NAMALWA (cell line): ENCODE results near the gene CCDC85A.
"Not testable (repeated sequence)": the region's sequence is repeated elsewhere in the genome, so short reads cannot be mapped to it uniquely, and the experiment has no call there.

Experiments
- DNase-seq: peaks from one replicate; pipeline ENCODE4 v3.0.0-alpha.2; 2015; ENCODE audit warnings: low spot score

CCDC85A gene

DNA sequence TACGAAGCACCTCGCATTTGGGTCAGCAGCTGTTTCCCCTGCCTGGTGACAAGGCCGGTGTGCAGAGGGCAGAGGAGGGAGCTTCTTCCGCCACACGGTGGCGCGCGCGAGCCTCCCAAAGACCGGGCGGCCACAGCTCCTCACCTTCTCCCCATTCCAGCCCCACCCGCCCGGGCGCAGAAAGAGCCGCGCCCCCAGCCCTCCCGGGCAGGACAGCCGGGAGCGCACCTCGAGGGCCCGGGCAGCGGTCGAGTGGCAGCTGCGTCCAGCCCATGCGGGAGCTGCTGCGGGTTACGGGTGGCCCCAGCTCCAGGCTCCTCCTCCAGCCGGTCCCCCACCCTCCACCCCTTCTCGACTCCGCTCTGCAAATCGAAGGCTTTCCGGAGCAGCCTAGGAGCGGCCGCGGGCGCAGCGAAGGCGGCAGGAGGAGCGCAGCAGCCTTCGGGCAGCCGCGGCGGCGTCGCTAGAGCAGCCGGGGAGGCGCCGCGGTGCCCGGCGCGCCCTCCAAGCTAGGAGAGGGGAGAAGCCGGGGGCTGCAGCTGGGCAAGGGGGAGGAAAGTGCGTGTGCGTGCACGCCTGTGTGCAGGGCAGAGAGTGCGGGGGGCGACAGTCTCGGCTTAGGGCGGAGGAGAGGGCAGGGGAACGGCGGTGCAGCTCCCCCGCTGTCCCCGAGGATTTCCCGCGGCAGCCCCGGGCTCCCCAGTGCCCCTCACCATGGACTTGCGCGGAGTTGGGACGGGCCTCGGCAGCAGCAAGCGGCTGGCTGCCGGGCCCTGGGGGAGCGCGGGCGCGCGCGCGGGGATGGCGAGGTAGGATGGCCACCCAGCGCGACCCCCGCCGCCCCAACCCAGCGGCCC lies at the start of gene CCDC85A:
Gene CCDC85A (plus strand): TSS at position 348 of the 857 bp plus-strand sequence. CDS start 635 bp downstream, outside the sequence.
- DNase-seq, result peak; percentile 83

DNA sequence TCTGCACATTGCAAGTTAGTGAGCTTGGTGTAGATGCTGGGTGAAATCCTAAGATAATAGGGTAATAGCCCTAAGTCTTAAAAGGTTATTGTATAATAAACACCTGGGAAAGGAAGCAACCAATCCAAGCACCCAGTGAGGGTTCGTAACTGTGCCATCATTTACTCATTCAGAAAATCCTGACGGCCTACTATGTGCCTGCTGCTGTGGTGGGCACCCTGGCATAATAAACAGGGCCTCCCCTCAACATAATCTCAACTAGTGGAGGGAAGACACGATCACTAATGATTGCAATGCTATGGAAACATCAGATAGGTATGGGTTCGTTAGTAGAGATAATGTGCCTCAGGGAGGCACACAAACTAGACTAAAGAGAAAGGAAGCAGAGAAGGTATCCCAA lies 48.9 kb upstream of the CCDC85A start:
- DNase-seq, result no peak

DNA sequence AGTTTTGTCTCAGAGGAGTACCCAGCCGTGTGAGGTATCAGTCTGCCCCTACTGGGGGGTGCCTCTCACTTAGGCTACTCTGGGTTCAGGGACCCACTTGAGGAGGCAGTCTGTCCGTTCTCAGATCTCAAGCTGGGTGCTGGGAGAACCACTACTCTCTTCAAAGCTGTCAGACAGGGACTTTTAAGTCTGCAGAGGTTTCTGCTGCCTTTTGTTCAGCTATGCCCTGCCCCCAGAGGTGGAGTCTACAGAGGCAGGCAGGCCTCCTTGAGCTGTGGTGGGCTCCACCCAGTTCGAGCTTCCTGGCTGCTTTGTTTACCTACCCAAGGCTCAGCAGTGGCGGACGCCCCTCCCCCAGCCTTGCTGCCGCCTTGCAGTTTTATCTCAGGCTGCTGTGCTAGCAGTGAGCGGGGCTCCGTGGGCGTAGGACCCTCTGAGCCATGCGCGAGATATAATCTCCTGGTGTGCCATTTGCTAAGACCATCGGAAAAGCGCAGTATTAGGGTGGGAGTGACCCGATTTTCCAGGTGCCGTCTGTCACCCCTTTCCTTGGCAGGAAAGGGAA lies 41.2 kb upstream of the CCDC85A start:
- not testable (repeated sequence) for DNase-seq

DNA sequence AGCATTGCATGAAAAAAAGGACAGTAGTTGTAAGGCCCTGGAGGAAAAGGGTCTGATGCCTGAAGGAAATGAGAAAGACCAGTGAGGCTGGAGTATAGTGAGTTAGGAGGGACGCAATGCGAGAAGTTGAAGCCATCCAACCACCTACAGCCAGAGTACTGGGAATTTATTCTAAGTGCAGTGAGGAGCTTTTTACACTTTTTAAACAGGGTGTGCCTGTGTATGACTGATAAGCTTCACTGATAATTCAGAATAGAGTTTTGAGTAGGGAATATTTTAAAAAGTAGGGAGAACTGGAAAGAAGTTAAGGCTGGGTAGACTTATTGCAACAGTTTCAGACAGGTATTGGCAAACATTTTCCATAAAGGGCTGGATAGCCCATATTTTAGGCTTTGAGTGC lies 35.9 kb upstream of the CCDC85A start:
- no peak for DNase-seq

DNA sequence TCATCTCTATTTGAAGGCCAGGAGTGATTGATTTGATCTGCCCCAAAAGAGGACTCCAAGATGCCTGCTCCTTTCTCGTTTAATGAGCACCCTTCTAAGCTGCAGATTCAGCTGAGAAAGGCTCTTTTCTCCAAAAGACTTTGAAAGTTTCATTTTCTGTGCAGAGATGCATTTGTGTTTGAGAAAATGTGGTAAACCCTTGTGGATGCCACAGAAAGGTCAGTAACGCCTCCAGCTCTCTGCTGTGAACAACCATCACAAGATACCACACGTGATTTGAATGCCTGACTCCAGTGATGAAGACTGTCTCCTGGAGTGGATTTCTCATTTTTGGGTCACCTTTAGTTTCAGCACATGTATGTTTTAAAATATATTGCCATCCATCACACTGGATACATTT lies 35.0 kb upstream of the CCDC85A start:
- DNase-seq, result no peak

DNA sequence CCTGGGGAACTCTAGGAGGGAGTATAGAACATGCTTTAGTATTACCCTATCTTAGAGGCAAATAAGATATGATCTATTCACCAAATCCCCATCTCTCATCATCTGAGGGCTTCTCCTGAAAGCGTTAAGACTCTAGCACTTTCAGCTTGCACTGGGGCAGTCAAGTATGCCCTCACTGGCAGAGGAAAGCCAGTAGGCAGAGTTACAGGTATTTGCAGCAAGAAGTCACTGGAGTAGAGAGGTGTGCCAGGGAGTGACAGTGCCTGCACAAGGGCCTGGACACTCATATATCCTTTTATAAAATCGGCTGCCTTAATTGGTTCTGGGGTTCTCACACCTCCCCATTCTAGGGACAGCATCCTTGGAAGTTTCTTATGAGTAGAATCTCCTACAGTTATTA lies 31.9 kb upstream of the CCDC85A start:
- DNase-seq, result no peak

DNA sequence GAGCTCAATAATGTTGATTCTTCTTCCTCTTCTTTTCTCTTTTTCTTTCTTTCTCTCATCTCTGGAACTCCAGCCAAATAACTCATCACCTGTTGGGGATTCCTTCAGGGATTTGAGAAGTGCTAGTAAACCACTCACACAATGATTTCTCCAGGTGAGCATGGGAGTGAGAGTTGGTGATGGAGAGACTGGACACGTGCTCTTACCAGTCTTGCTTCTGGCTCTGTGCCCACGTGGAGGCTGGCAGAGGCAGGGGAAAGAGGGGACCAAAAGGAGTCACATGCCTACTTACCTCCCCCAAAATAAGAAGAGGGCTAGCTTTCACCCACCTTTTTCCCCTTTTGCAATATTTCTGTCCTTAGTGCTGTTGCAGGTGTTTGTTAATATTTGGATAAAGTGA lies 28.6 kb upstream of the CCDC85A start:
- no peak for DNase-seq

DNA sequence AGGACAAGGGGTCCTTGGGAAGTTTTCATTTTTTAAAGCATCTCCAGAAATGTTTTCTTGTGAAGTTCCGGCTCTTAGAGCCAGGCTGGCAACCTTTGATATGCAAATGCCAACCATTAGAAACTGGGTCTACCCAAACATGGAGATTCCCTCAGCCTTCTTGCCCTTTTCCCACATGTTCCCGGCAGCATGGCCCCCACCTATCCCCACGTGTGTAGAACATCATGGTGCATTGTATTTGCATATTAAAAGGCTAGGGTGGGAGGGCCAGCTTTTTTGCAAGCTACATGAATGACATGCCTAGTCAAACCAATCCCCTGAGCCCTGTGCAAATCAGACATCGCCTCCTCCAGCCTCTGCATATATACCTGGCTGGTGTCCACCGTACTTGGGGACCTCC lies 23.9 kb upstream of the CCDC85A start:
- DNase-seq, result not testable (repeated sequence)

DNA sequence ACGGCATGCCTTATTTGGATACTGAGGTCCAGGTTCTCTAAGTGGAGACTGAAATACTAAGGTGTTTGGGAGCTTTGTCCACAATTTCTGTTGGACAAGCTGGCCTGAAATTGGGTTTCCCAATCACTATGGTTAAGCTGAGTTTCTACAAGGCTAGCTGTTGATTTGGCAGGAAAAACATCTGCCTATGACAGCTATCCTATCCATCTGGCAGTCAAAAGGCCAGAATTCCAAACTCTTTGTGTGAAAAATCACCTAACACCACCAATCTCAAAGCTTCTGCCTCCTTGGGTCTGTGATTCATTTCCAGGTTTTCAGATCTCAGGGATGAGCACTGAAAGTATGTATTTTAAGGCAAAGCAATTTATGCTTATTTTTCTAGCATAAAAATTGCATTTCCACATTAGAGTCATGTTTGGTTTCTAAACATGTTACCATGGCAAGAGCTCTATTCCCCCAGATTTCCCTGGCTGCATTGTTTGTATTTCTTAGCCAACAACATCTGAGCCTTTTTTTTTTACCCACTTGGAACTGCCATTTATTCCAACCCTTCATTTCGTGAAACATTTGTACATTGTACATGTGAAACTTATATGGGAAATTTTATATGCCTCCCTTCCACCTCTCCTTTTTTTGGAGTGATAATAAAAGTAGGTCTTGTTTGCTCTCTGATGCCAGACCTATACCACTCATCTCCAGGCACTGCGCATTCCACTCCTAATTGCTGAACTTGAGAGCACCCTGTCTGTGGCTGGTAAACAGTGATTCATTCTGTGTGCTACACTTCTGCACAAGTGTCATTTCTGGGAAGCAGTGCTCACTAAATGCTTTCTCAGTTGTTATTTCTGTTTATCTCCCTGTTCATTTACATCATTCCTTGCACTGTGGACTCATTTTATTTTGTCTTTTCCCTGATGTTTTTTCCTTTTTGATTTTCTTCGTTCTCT lies 15.9 kb upstream of the CCDC85A start:
- no peak for DNase-seq

DNA sequence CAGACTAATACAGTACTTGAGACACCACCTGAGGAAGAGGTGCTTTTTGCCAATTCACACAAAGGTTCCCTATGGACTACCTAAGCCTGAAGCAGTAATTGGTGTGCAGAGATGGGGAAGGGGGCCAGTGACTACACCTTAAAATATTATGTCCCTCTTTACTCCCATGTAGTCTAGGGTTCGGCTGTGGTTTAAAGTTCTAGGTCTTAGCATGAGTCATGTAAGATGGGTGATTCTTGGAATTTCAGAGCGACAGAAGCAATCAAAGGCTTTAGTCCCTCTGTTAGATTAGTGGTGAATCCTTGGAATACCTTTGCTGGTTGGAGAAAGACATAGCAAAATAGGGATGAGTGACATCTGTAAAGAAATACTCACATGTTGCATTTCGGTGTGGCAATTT lies 14.3 kb upstream of the CCDC85A start:
- no peak for DNase-seq

DNA sequence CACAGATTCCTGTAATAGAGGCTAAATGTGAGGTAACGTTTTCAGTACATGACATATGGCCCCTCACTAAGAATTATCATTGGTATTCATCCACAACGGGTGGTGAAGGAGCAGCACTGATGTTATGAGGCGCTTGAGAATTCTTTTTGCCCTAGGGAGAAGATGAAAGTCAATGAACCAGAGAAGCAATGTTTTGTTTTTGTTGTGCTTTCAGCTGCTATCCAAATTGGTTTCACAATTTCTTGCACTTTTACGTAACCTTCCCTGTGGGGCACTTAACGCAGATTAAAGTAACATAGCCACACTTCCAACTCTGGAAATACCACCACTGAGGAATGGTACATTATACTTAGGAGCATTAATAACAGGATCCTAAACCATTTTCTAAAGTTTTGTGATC lies 13.3 kb upstream of the CCDC85A start:
- no peak for DNase-seq

DNA sequence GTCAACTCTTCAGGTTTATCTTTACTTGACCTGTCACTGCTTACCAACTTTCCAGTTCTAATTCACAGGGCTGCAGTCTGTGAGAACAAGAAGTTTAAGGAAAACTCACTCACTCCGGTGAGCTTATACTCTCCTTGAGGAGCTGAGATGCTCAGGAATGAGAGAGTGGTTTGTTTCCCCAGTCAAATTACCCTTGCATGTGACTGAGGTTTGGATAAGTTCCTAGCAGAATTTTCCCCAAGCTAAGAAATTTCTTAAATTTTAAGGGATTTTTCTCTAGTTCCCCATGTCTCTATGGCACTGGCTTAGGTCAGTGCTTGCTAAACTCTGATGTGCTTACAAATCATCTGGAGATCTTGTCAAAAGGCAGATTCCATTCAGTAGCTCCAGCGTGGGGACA lies 12.8 kb upstream of the CCDC85A start:
- DNase-seq, result no peak

DNA sequence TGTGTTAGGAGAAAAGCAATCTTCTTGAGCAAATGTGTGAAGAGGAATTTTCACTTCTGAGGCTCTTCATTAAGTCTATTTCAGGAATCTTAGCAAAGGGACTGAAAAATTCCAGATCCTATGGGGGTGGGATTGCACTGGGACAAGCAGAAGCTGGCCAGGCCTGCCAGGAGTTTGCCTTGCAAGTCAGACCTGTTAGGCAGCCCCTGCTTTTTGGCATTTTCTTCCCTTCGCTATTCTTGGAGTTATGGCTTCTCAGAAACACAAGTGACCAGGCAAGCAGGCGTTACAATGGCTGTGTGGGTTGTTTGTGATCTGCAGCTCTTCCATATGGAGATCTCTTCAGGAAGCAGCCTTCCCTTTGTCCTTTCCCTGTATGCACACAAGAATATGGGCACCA lies 8.0 kb upstream of the CCDC85A start:
- no peak for DNase-seq

DNA sequence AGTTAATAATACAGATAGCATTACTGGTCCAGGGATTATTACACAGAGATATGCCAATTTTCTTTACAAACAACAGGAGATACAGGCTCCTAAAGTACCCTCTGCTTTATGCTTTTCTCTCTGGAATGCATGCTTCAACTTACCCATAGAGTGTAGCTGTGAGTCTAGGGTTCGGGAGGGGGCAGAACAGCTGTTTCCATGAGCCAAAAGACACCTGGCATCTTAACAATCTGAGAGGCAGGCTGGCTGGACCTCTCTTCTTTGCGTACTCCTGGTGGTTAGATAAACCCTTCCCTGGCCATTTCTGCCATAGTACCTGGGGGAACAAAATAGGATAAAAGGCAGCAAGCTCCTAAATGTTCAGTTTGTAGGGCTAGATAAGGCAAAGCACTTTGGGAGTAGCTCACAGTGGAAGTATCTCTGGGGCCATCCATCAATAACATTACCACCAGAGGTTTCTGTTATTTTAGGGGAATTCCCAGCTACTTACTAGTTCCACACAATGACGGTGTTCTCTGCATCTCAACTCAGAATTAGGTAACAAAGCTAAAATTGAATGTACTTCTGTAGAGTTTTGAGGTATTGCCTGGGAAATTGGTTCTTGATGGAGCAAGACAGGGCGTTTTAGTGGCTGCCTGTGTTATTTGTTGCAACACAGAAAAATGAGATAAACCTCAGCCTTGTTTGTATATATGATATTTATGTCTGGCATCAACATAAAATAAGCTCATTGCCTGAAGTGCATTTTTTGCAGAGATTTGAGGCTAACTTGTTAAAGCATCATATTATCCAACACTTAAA lies 6.2 kb upstream of the CCDC85A start:
- no peak for DNase-seq

DNA sequence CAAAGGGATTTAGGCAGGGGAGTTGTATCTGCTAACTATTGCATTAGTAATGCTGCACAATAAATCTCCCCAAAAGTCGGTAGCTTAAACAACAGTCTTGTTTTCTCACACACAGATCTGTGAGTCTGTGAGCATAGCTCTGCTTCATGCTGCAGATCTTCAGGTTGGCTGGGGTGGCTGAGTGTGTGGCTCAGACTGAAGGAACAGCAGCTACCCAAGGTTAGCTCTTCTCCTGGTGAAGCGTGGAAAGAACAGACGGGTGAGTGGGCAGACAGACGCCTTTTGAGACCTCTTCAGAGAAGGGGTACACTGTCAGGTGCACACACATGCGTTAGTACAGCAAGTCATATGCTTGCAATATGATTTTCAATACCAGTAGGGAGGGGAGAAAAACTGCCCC lies 3.9 kb upstream of the CCDC85A start:
- DNase-seq, result no peak

DNA sequence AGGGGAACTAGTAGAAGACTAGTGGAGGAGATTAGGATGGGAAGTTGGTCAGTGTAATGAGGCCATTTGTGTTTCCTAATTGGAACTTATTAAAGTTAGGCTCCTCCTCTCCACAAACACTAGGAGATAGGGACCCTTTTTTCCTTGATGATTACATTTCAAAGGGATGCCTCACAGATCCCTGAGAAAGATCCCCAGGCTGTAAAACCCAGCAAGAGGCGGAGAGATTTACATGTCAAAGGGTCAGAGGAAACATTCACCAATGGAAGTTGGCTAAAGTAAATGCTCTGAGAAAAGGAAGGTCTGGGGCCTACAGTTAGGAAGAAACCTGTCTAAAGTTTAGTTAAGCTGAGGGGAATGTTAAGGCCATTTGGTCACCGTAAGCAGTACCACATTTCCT lies 1.4 kb upstream of the CCDC85A start:
- no peak for DNase-seq

DNA sequence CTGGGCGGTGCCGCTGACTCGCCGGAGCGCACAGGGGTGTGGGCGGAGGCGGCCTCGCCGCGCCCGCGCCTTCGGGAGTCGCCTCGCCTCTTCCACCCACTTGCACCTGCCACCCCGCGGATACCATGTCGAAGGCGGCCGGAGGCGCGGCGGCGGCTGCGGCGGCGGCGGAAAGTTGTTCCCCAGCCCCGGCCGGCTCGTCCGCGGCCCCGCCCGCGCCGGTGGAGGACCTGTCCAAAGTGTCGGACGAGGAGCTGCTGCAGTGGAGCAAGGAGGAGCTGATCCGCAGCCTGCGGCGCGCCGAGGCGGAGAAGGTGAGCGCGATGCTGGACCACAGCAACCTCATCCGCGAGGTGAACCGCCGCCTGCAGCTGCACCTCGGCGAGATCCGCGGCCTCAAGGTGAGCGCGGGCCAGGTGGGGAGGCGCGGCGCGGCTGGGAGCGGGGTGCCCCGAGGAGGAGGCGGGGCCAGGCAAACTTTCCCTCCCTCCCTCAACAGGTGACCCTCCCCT lies 766 bp downstream of the CCDC85A start:
- peak; percentile 14 for DNase-seq

DNA sequence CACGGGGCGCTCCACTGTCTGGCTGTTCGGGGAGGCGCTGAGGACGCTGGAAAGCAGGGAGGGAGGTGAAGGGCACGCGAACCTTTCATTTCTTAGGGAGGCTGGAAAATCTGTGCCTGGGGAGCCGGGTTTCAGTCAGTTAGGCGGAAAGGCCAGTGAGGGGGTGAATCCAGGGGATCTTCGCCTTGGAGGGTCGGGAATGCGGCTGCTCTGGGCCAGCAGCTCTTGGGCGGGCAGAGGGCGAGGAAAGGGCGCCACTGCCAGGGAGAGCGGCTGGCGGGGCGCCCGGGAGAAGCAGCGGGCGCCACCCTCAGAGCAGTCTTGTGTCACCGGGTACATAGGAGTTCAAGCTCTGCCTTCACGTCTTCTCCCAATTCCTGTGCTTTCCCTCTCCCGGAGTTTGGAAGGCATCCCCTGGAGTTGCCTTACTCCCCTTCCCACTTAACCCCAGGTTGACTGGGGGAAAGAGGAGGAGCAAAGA lies 1.4 kb downstream of the CCDC85A start:
- DNase-seq, result no peak

DNA sequence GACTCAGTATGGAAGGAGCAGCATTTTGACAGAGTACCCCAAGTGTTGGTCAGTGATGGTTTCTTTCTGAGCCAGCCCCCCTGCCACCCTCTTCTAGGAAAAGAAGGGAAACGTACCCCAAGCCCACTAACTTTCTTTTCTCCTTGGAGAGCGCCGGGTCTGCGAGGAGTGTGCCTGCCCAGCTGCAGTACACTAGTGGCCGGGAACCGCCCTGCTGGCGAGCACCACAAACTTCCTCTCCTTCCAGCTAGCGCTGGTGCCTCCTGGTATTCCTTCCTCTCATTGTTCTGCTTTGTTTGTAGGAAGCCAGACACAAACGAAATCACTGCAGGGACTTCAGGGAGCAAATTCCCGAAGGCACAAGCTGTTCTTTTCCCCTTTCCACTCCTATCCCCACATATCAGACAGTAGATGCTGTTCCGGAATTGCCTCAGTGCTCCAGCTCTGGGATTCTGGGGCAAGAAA lies 1.8 kb downstream of the CCDC85A start:
- no peak for DNase-seq

DNA sequence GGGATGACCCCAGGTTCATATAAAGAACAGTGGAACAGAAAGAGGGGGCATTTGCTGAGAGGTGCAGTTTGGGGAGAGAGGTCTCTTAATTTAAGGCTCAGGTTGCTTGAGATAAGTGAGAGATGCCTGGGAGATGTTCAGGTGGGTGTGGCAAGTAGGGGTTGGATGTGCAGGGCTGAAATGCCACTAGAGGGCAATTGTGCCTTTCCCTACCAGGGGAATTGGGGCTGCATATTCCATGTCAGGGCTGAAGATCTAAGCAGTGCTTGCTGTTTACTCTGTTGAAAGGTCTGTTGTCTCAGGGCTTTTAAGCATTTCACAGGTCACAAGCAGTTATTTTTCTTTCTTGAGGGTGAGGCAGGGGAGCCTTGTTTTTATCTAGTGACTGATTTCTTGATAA lies 7.8 kb downstream of the CCDC85A start:
- peak; percentile 59 for DNase-seq

DNA sequence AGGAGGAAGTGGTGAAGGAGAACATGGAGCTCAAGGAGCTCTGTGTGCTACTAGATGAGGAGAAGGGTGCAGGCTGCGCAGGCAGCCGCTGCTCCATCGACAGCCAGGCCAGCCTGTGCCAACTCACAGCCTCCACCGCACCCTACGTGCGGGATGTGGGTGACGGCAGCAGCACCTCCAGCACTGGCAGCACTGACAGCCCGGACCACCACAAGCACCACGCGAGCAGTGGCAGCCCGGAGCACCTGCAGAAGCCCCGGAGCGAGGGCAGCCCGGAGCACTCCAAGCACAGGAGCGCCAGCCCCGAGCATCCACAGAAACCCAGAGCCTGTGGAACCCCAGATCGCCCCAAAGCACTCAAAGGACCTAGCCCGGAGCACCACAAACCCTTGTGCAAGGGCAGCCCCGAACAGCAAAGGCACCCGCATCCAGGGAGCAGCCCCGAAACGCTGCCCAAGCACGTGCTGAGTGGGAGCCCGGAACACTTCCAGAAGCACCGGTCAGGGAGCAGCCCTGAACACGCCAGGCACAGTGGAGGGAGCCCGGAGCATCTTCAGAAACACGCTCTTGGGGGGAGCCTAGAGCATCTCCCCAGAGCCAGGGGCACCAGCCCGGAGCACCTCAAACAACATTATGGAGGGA lies 9.0 kb downstream of the CCDC85A start:
- DNase-seq, result no peak
